Measurements from ENCODE around the gene THSD4. TPM values are rescaled to one million over a fixed set of nuclear protein-coding genes. Genes with fewer than 3 reads are reported as not detected.

THSD4 gene
- total RNA-seq, 6 experiments from 2014 or later = 5.2 to 21.8 (median 13.7) TPM

GRCh38 chr15:71802770-71803169 lies 687.5 kb downstream of the THSD4 start:
- TF ChIP-seq CTCF (IDR thresholded peaks at IDR 0.05) (peak; percentile 24 to 48 (median 34)), POLR2A (IDR thresholded peaks at IDR 0.05) (no peak)
- no peaks in the 10 kb centered on the region for H3K9me3 ChIP-seq
- H3K36me3 ChIP-seq = no peaks in the 10 kb centered on the region
- DNase-seq (no peak), ATAC-seq (peak in 3 of 4 donors; percentile 35 to 45 (median 44))
- no peaks in the 10 kb centered on the region for H3K27me3 ChIP-seq
- WGBS (ENCODE audit: insufficient coverage, low coverage, low lambda C conversion rate, missing lambda C conversion rate) = 32% methylated on average over 11 of the region's 21 CpGs
- intact Hi-C loops (cut with DNase I) = loop anchor here in 1 of 2 donors (10.0 kb wide), 1 partner anchor 58 kb away; no protein-coding TSS in a partner anchor
- H3K27ac ChIP-seq = no peak overlapping the region
- H3K4me3 ChIP-seq = no peak overlapping the region
- no peaks in the 10 kb centered on the region for H3K4me1 ChIP-seq

- Histone ChIP-seq H3K4me1 (no peaks in the 10 kb centered on the region), H3K27ac (no peak overlapping the region), H3K36me3 (no peaks in the 10 kb centered on the region), H3K9me3 (no peaks in the 10 kb centered on the region), H3K4me3 (no peak overlapping the region), H3K27me3 (no peaks in the 10 kb centered on the region)
- 55% methylated on average over 5 of the region's 5 CpGs for WGBS (ENCODE audit: insufficient coverage, low coverage, low lambda C conversion rate, missing lambda C conversion rate)
- ATAC-seq (no peak), DNase-seq (no peak)
- no peak for TF ChIP-seq CTCF (IDR thresholded peaks at IDR 0.05)
- intact Hi-C loops (cut with DNase I) = loop anchor here in 1 of 2 donors (10.0 kb wide), 1 partner anchor 59 kb away; no protein-coding TSS in a partner anchor
Observed at GRCh38 chr15:71804226-71804625, 689.0 kb downstream of the THSD4 start.

GRCh38 chr15:71804695-71805470 lies 689.6 kb downstream of the THSD4 start:
- no peaks in the 10 kb centered on the region for H3K9me3 ChIP-seq
- TF ChIP-seq CTCF (IDR thresholded peaks at IDR 0.05) (no peak), POLR2A (IDR thresholded peaks at IDR 0.05) (no peak)
- no peaks in the 10 kb centered on the region for H3K4me1 ChIP-seq
- H3K27me3 ChIP-seq = no peaks in the 10 kb centered on the region
- ATAC-seq = no peak
- intact Hi-C loops (cut with DNase I) = loop anchor here in 1 of 2 donors (10.0 kb wide), 1 partner anchor 60 kb away; no protein-coding TSS in a partner anchor
- no peak for DNase-seq
- no peaks in the 10 kb centered on the region for H3K36me3 ChIP-seq
- no peak overlapping the region for H3K27ac ChIP-seq
- no peak overlapping the region for H3K4me3 ChIP-seq
- 51% methylated on average over 5 of the region's 6 CpGs for WGBS (ENCODE audit: insufficient coverage, low coverage, low lambda C conversion rate, missing lambda C conversion rate)

- peak in 1 of 4 donors; percentile 17 for ATAC-seq
Observed at GRCh38 chr15:71806452-71806931, 691.2 kb downstream of the THSD4 start.

More at GRCh38 chr15:71806452-71806931, 691.2 kb downstream of the THSD4 start:
- Histone ChIP-seq H3K4me1 (no peaks in the 10 kb centered on the region), H3K4me3 (no peak overlapping the region), H3K27ac (no peak overlapping the region), H3K36me3 (no peaks in the 10 kb centered on the region), H3K27me3 (no peaks in the 10 kb centered on the region), H3K9me3 (no peaks in the 10 kb centered on the region)
- 75% methylated on average over 2 of the region's 7 CpGs for WGBS (ENCODE audit: insufficient coverage, low coverage, low lambda C conversion rate, missing lambda C conversion rate)
- intact Hi-C loops (cut with DNase I) = loop anchor here in 1 of 2 donors (10.0 kb wide), 1 partner anchor 62 kb away; no protein-coding TSS in a partner anchor
- DNase-seq = no peak
- TF ChIP-seq CTCF (IDR thresholded peaks at IDR 0.05) (no peak), POLR2A (IDR thresholded peaks at IDR 0.05) (no peak)
